GM18517 (cell line): ENCODE measurements around the gene MAP3K8.
"Not testable (repeated sequence)": the region's sequence is repeated elsewhere in the genome, so short reads cannot be mapped to it uniquely, and the experiment has no call there.

Source experiments
- ATAC-seq: cut with Tn5 transposase; IDR thresholded peaks from one replicate; pipeline ENCODE4 v1.9.1; 2021; ENCODE audit warnings: mild to moderate bottlenecking, moderate library complexity; ENCODE audit not compliant: unreplicated experiment

Gene MAP3K8

GRCh38 chr10:30443049-30443448 lies 9.1 kb downstream of the MAP3K8 start:
- ATAC-seq: no peak

- ATAC-seq: no peak
These were observed 11.7 kb downstream of the MAP3K8 start for GRCh38 chr10:30445711-30446110.

- ATAC-seq: no peak
These were observed 13.3 kb downstream of the MAP3K8 start for GRCh38 chr10:30447125-30447799.

- ATAC-seq: no peak
These were observed 14.1 kb downstream of the MAP3K8 start for GRCh38 chr10:30448092-30448491.

- no peak for ATAC-seq
These were observed 20.0 kb downstream of the MAP3K8 start for GRCh38 chr10:30453764-30454527.

- peak; percentile 9 for ATAC-seq
These were observed 20.9 kb downstream of the MAP3K8 start for GRCh38 chr10:30454744-30455510.

GRCh38 chr10:30455816-30456215 lies 21.8 kb downstream of the MAP3K8 start:
- ATAC-seq: peak; percentile 47

GRCh38 chr10:30456266-30456665 lies 22.3 kb downstream of the MAP3K8 start:
- ATAC-seq: peak; percentile 68

GRCh38 chr10:30459283-30459682 lies 25.3 kb downstream of the MAP3K8 start:
- no peak for ATAC-seq

- ATAC-seq: no peak
These were observed 26.1 kb downstream of the MAP3K8 start for GRCh38 chr10:30460121-30460520.

- ATAC-seq: no peak
These were observed 28.5 kb downstream of the MAP3K8 start for GRCh38 chr10:30462513-30462912.

GRCh38 chr10:30463944-30464451 lies 30.0 kb downstream of the MAP3K8 start:
- no peak for ATAC-seq

GRCh38 chr10:30464675-30465074 lies 30.7 kb downstream of the MAP3K8 start:
- ATAC-seq: no peak

- no peak for ATAC-seq
These were observed 32.5 kb downstream of the MAP3K8 start for GRCh38 chr10:30466445-30466844.

GRCh38 chr10:30467651-30468338 lies 33.8 kb downstream of the MAP3K8 start:
- ATAC-seq: no peak

- no peak for ATAC-seq
These were observed 38.6 kb downstream of the MAP3K8 start for GRCh38 chr10:30472414-30473155.

- ATAC-seq: not testable (repeated sequence)
These were observed 41.5 kb downstream of the MAP3K8 start for GRCh38 chr10:30475515-30475914.

- ATAC-seq: no peak
These were observed 42.6 kb downstream of the MAP3K8 start for GRCh38 chr10:30476511-30477155.

GRCh38 chr10:30479513-30479912 lies 45.5 kb downstream of the MAP3K8 start:
- not testable (repeated sequence) for ATAC-seq

GRCh38 chr10:30481603-30482002 lies 47.6 kb downstream of the MAP3K8 start:
- ATAC-seq: no peak
